CD14-positive monocyte (primary cell): ENCODE data around the gene ATP4A. TPM values are rescaled to one million over a fixed set of nuclear protein-coding genes. Genes with fewer than 3 reads are reported as not detected.

Experiments used
- DNase-seq, 3 donors: peaks; one replicate each; pipeline ENCODE4 v3.0.0-alpha.2; 2011 to 2022
- H2AFZ ChIP-seq: 2 replicates; pipeline ENCODE4 v1.6.0; 2012; ENCODE audit warnings: mild to moderate bottlenecking, low read depth, low read length, inconsistent platforms; ENCODE audit not compliant: insufficient read depth, poor library complexity, severe bottlenecking
- H3K27ac ChIP-seq, 2 donors: 1 replicate in 1 of 2; 2 replicates in 1 of 2; pipeline ENCODE4 v1.5.1; 2012 to 2013; ENCODE audit warnings: low read length in 2 of 2, control low read depth in 1 of 2, inconsistent platforms in 1 of 2, low read depth in 1 of 2, mild to moderate bottlenecking in 1 of 2
- H3K27me3 ChIP-seq, 2 donors: one replicate each; pipeline versions ENCODE4 v1.6.0 to v1.6.1; 2011 to 2013; ENCODE audit warnings: low read length in 2 of 2; ENCODE audit not compliant: control insufficient read depth in 2 of 2, insufficient read depth in 2 of 2
- H3K36me3 ChIP-seq, 2 donors: replicated peaks in 1 of 2; 1 replicate in 1 of 2; 2 replicates in 1 of 2; pipeline versions ENCODE4 v1.5.1 to v1.6.1; 2012 to 2013; ENCODE audit warnings: low read length in 2 of 2, control low read depth in 1 of 2, inconsistent platforms in 1 of 2, mild to moderate bottlenecking in 1 of 2; ENCODE audit not compliant: insufficient read depth in 2 of 2, control insufficient read depth in 1 of 2
- H3K4me1 ChIP-seq, 2 donors: 1 replicate in 1 of 2; 2 replicates in 1 of 2; pipeline versions ENCODE4 v1.5.1 to v1.6.1; 2012 to 2013; ENCODE audit warnings: low read length in 2 of 2, control low read depth in 1 of 2, inconsistent platforms in 1 of 2, mild to moderate bottlenecking in 1 of 2, moderate library complexity in 1 of 2; ENCODE audit not compliant: insufficient read depth in 2 of 2, control insufficient read depth in 1 of 2
- H3K4me2 ChIP-seq: replicated peaks from 2 replicates; pipeline ENCODE3; 2012; ENCODE audit warnings: low read length, moderate library complexity, mild to moderate bottlenecking; ENCODE audit not compliant: poor library complexity, severe bottlenecking; ENCODE audit errors: extremely low read depth
- H3K4me3 ChIP-seq, 3 experiments: fragments of 200-600 bp in 1 of 3; sonication (generic) in 1 of 3; replicated peaks in 1 of 3; 1 replicate in 2 of 3; 2 replicates in 1 of 3; pipeline ENCODE4 v1.5.1; 2011 to 2013; ENCODE audit warnings: low read length in 3 of 3, mild to moderate bottlenecking in 3 of 3, control low read depth in 2 of 3, low read depth in 2 of 3, inconsistent platforms in 1 of 3, moderate library complexity in 1 of 3
- H3K79me2 ChIP-seq: 2 replicates; pipeline ENCODE4 v1.6.0; 2012; ENCODE audit warnings: mild to moderate bottlenecking, control low read depth, inconsistent platforms, low read length, moderate library complexity; ENCODE audit not compliant: insufficient read depth
- H3K9ac ChIP-seq: 2 replicates; pipeline ENCODE4 v1.6.0; 2017; ENCODE audit warnings: low read length, mild to moderate bottlenecking; ENCODE audit not compliant: insufficient read depth, poor library complexity, severe bottlenecking
- H3K9me3 ChIP-seq, 2 donors: replicated peaks in 1 of 2; 1 replicate in 1 of 2; 2 replicates in 1 of 2; pipeline versions ENCODE4 v1.5.1 to v1.6.1; 2012 to 2013; ENCODE audit warnings: low read length in 2 of 2, control low read depth in 1 of 2; ENCODE audit not compliant: control insufficient read depth in 1 of 2, insufficient read depth in 1 of 2
- H4K20me1 ChIP-seq: 2 replicates; pipeline ENCODE4 v1.6.0; 2012; ENCODE audit warnings: mild to moderate bottlenecking, low read length, control low read depth, moderate library complexity; ENCODE audit not compliant: insufficient read depth
- H3K27ac Mint-ChIP-seq, 7 donors: one replicate each; pipeline ENCODE4 v1.8.0; 2020; ENCODE audit warnings: mild to moderate bottlenecking in 7 of 7, mixed read lengths in 7 of 7, moderate library complexity in 6 of 7, inconsistent platforms in 2 of 7
- H3K27me3 Mint-ChIP-seq, 3 donors: one replicate each; pipeline ENCODE4 v1.8.0; 2021 to 2022; ENCODE audit warnings: low read depth in 3 of 3, mild to moderate bottlenecking in 3 of 3, mixed read lengths in 3 of 3, moderate library complexity in 3 of 3, inconsistent platforms in 1 of 3
- H3K36me3 Mint-ChIP-seq, 2 donors: one replicate each; pipeline ENCODE4 v1.8.0; 2020; ENCODE audit warnings: mixed read lengths in 2 of 2, inconsistent platforms in 1 of 2, mild to moderate bottlenecking in 1 of 2
- H3K4me1 Mint-ChIP-seq: one replicate; pipeline ENCODE4 v1.8.0; 2020; ENCODE audit warnings: mild to moderate bottlenecking, mixed read lengths
- H3K4me3 Mint-ChIP-seq, 2 donors: one replicate each; pipeline ENCODE4 v1.8.0; 2020; ENCODE audit warnings: mild to moderate bottlenecking in 2 of 2, mixed read lengths in 2 of 2, moderate library complexity in 1 of 2
- H3K9me3 Mint-ChIP-seq, 7 donors: one replicate each; pipeline ENCODE4 v1.8.0; 2020 to 2022; ENCODE audit warnings: mixed read lengths in 7 of 7, mild to moderate bottlenecking in 6 of 7, moderate library complexity in 6 of 7, inconsistent platforms in 2 of 7
- CTCF ChIP-seq: fragments of 200-600 bp; IDR thresholded peaks from one replicate; pipeline ENCODE4 v1.8.0; 2022; ENCODE audit warnings: antibody characterized with exemption, mild to moderate bottlenecking
- WGBS: methylation state at CpG from one replicate; pipeline ENCODE4 v1.1.5; 2013; ENCODE audit warnings: missing lambda C conversion rate; ENCODE audit not compliant: insufficient coverage; 5-methylcytosine and 5-hydroxymethylcytosine counted together
- intact Hi-C, 2 donors: fragments of 100-400 bp; cut with micrococcal nuclease; formaldehyde crosslinking; loops; one replicate each; pipeline versions ENCODE4 v1.15.0 to v1.15.1; 2023
- polyA plus RNA-seq, 3 donors: library from polyadenylated mRNA; depleted of rRNA in 1 of 3; unstranded in 2 of 3; stranded (reverse) in 1 of 3; fragments of 300-500 nt in 2 of 3; fragments of >200 nt in 1 of 3; fragmentation: Illumina TruSeq in 2 of 3; gene quantifications; 1 replicate in 2 of 3; 2 replicates in 1 of 3; pipeline ENCODE4 v1.2.3, GENCODE V29; 2012 to 2021

The ATP4A gene
- polyA plus RNA-seq, 3 donors: not detected

GRCh38 chr19:35507561-35507960, 55.9 kb downstream of the ATP4A start:
- intact Hi-C loops: no loop called here
- no peak overlapping the region for H2AFZ ChIP-seq
- Mint-ChIP-seq H3K27ac (no peak overlapping the region), H3K9me3 (peaks cover 0 to 2% (median 0%) of the 10 kb centered on the region in 7 donors), H3K4me1 (peaks cover 7% of the 10 kb centered on the region), H3K27me3 (peaks cover 55 to 65% (median 60%) of the 10 kb centered on the region in 3 donors), H3K4me3 (peak overlapping the region in 1 of 2 donors; percentile 64), H3K36me3 (peaks cover 0 to 1% of the 10 kb centered on the region in 2 donors)
- H3K27ac ChIP-seq: no peak overlapping the region
- H3K9ac ChIP-seq: no peak overlapping the region
- TF ChIP-seq CTCF: no peak
- peaks cover 0 to 4% of the 10 kb centered on the region in 2 donors for H3K4me1 ChIP-seq
- no peaks in the 10 kb centered on the region for H4K20me1 ChIP-seq
- no peak overlapping the region for H3K4me2 ChIP-seq
- no peaks in the 10 kb centered on the region for H3K36me3 ChIP-seq
- no peak overlapping the region for H3K4me3 ChIP-seq
- no peak for DNase-seq
- 91% methylated on average over 11 of the region's 11 CpGs for WGBS
- H3K9me3 ChIP-seq: no peaks in the 10 kb centered on the region
- H3K79me2 ChIP-seq: no peaks in the 10 kb centered on the region
- H3K27me3 ChIP-seq: peaks cover 18 to 46% of the 10 kb centered on the region in 2 donors

- no peak for DNase-seq
- Histone ChIP-seq H3K27ac (no peak overlapping the region), H3K36me3 (no peaks in the 10 kb centered on the region), H3K4me1 (peaks cover 0 to 4% of the 10 kb centered on the region in 2 donors), H3K9ac (no peak overlapping the region), H3K79me2 (no peaks in the 10 kb centered on the region), H3K27me3 (peaks cover 18 to 44% of the 10 kb centered on the region in 2 donors), H2AFZ (no peak overlapping the region), H3K4me2 (no peak overlapping the region), H3K9me3 (no peaks in the 10 kb centered on the region), H3K4me3 (no peak overlapping the region), H4K20me1 (no peaks in the 10 kb centered on the region)
- intact Hi-C loops: no loop called here
- Mint-ChIP-seq H3K9me3 (peaks cover 0 to 2% (median 0%) of the 10 kb centered on the region in 7 donors), H3K27ac (no peak overlapping the region), H3K27me3 (peaks cover 47 to 53% (median 50%) of the 10 kb centered on the region in 3 donors), H3K36me3 (peaks cover 0 to 1% of the 10 kb centered on the region in 2 donors), H3K4me3 (peak overlapping the region in 1 of 2 donors; percentile 40), H3K4me1 (peaks cover 7% of the 10 kb centered on the region)
- TF ChIP-seq CTCF: no peak
- 82% methylated on average over 3 of the region's 7 CpGs for WGBS
Observed at GRCh38 chr19:35506011-35506410, 57.4 kb downstream of the ATP4A start.
